Lower leg skin (tissue), 4 donors: ENCODE measurements around the gene STX5. TPM values are rescaled to one million over a fixed set of nuclear protein-coding genes. Genes with fewer than 3 reads are reported as not detected.

Experiments
- DNase-seq, 2 donors: peaks; one replicate each; pipeline ENCODE4 v3.0.0-alpha.2; 2019; ENCODE audit warnings: low spot score in 2 of 2
- H3K4me3 ChIP-seq: fragments of 200-600 bp; sonication (generic); 2 replicates; pipeline ENCODE4 v1.5.1; 2017; ENCODE audit warnings: mild to moderate bottlenecking, low read depth; ENCODE audit not compliant: poor library complexity, severe bottlenecking
- POLR2A ChIP-seq, 2 donors: fragments of 450-650 bp; IDR thresholded peaks; one replicate each; pipeline ENCODE4 v1.6.1; 2016 to 2017; ENCODE audit warnings: antibody characterized with exemption in 2 of 2, mild to moderate bottlenecking in 1 of 2, moderate library complexity in 1 of 2
- WGBS, 2 donors: methylation state at CpG; one replicate each; pipeline ENCODE4 v1.1.5; 2018; 5-methylcytosine and 5-hydroxymethylcytosine counted together
- intact Hi-C: fragments of 100-400 bp; cut with DNase I; formaldehyde crosslinking; loops from one replicate; pipeline ENCODE4 v1.15.0; 2023; ENCODE audit warnings: low total_unique reads
- total RNA-seq, 4 donors: library from RNA; depleted of rRNA; stranded (reverse); fragments of >200 nt; gene quantifications; one replicate each; pipeline ENCODE4 v1.1.0, GENCODE V29; 2016
- TF ChIP-seq, protein P1 (sequence below), 3 donors: fragments of 450-650 bp; IDR thresholded peaks; one replicate each; pipeline ENCODE4 v1.5.1; 2016; ENCODE audit warnings: antibody characterized with exemption in 3 of 3, mild to moderate bottlenecking in 3 of 3, moderate library complexity in 2 of 3

Gene STX5
- total RNA-seq, 4 donors from 2014 or later = 30.0 to 47.4 (median 38.4) TPM

DNA sequence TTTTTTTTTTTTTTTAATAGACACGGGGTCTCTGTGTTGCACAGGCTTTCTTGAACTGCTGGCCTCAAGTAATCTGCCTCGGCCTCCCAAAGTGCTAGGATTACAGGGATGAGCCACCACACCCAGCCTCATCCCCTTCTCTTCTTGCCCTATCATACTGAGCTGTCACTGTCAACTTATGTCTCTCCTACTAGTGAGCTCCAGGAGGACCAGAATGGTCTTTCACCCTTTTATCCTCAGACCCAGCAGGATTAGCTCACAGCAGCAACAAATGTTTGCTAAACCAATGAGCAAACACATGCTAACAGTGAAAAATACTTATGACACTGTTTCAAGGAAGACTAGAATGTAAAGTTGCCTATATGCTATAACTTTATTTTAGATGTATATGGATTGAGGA is 20.2 kb downstream of the STX5 start:
- DNase-seq = no peak
- intact Hi-C loops = no loop called here
- WGBS, 2 donors = 80 to 83% methylated on average over 2 of the region's 2 CpGs
- no peak overlapping the region for H3K4me3 ChIP-seq
- no peak for TF ChIP-seq POLR2A (IDR thresholded peaks at IDR 0.05)
- TF ChIP-seq, protein P1, sequence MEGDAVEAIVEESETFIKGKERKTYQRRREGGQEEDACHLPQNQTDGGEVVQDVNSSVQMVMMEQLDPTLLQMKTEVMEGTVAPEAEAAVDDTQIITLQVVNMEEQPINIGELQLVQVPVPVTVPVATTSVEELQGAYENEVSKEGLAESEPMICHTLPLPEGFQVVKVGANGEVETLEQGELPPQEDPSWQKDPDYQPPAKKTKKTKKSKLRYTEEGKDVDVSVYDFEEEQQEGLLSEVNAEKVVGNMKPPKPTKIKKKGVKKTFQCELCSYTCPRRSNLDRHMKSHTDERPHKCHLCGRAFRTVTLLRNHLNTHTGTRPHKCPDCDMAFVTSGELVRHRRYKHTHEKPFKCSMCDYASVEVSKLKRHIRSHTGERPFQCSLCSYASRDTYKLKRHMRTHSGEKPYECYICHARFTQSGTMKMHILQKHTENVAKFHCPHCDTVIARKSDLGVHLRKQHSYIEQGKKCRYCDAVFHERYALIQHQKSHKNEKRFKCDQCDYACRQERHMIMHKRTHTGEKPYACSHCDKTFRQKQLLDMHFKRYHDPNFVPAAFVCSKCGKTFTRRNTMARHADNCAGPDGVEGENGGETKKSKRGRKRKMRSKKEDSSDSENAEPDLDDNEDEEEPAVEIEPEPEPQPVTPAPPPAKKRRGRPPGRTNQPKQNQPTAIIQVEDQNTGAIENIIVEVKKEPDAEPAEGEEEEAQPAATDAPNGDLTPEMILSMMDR (IDR thresholded peaks at IDR 0.05) = no peak

DNA sequence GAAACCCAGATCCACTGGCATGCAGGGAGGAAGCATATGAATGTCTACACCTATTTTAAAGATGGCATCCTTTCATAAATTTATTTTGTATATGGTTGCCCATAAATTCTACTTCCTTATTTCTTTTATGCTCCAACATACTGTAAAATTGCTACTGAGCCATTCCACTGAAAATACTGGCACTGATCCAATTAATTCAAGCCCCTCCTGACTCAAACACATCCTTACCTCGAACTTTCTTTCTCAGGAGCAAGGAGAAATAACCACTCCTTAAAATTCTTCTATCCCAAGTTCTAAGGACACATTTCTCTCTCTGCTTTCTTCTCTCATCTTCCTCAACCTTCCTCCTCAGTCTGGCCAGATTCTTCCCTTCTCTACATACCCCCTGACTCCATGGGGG is 21.1 kb downstream of the STX5 start:
- H3K4me3 ChIP-seq = no peak overlapping the region
- no peak for TF ChIP-seq POLR2A (IDR thresholded peaks at IDR 0.05)
- TF ChIP-seq, protein P1 (IDR thresholded peaks at IDR 0.05) = no peak
- intact Hi-C loops = no loop called here
- DNase-seq = no peak
- 24 to 29% methylated on average over 1 of the region's 1 CpG for WGBS, 2 donors

DNA sequence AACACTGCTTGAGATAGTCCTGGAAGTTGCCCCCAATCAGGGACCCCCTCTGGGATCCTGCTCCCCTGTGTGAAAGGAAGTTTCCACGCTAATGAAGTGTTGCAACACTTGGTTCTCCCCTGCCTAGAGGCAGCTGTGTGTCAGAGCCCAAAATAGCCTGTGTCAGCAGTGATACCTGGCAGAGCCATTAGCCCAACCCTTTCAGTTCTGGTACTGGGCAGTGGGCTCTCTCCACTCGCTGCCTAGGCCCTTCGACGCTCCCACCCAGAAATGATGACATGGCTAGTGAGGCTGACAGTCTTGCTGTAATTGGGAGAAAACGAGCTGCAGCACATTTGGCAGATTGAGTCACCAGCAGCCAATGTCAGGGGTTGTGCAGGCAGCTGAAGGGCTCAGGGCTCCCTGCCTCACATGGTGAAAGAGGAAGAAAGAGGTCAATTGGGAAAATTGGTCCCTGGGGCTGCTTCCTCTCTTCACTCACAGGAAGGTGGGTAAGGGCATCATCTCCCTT is 25.2 kb downstream of the STX5 start:
- intact Hi-C loops = no loop called here
- no peak overlapping the region for H3K4me3 ChIP-seq
- WGBS, 2 donors = 49 to 60% methylated on average over 5 of the region's 5 CpGs
- no peak for TF ChIP-seq POLR2A (IDR thresholded peaks at IDR 0.05)
- TF ChIP-seq, protein P1 (IDR thresholded peaks at IDR 0.05) = no peak
- DNase-seq = peak in 1 of 2 donors; percentile 49

DNA sequence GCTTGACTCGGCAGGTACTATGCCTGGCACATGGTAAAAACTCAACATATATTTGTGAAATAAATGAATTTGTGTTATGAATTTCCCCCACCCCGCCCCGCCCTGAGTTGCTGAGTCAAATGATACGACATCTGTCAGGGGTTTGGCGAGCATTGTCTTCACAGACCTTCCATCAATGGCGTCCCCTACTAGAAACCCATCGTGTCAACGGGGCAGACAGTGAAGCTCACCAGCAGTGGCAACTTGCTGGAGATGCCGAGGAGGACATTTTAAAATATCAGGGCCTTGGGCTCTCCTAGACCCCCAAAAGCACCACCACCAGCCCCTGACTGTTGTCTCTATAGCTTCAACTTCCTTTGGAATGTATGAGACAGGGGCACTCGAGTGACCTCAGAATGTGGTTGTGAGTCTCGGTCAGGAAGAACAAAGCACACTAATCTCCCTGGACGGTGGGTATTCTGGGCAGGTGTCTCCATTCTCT is 25.9 kb downstream of the STX5 start:
- intact Hi-C loops = no loop called here
- no peak for TF ChIP-seq POLR2A (IDR thresholded peaks at IDR 0.05)
- TF ChIP-seq, protein P1 (IDR thresholded peaks at IDR 0.05) = no peak
- 24 to 26% methylated on average over 12 of the region's 12 CpGs for WGBS, 2 donors
- DNase-seq = no peak
- peak overlapping the region; percentile 42 for H3K4me3 ChIP-seq

DNA sequence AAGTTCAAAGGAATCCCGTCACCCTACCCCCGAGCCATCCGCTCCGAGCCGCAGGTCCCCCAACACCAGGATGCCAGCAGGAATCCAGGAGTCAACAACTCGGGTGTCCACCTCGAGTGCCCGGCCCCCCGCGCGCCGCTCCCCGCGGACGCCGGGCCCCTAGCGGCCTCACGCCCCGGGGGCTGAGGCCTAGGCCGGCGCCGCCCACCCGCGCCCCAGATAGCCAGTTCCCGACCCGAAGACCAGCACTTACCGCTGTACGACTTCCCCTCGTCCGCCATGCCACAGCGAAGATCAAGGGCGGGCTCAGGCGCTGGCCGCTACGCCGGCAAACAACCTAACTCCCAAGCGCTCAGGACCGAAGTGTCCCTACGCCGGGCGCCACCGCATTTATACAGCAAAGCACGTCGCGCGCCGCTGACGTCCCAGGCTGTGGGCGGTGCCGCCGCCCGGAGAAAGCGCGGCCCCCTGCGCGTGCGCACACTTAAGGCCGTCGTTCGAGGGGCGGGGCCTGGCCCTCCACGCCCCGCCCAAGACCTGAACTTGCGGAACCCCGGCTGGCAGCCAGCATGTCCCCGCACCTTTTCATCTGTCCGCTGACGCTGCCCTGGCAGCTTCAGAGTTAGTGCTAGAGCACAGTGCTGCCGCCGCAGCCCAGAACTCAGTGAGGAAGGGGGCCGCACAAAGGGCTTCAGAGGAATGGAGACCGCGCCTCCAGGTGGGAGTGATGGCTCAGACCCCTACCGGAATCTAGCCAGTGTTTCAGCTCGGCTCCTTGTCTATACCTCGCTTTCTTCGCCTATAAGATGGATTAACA is 26.6 kb downstream of the STX5 start, which contains the start of gene NXF1:
NXF1 (minus strand) TSS at position 365 of the 817 bp plus-strand sequence; CDS start at position 281, 84 bp downstream.
- H3K4me3 ChIP-seq = peak within 1 kb of the TSS; percentile 97
- WGBS, 2 donors = 0 to 1% methylated on average over 26 to 45 of the region's 77 CpGs
- DNase-seq = peak; percentile 92 to 99
- intact Hi-C loops = no loop called here
- TF ChIP-seq, protein P1 (IDR thresholded peaks at IDR 0.05) = no peak
- peak in 1 of 2 donors; percentile 96 for TF ChIP-seq POLR2A (IDR thresholded peaks at IDR 0.05)
